Heart right ventricle (tissue), 16 donors: ENCODE measurements around the gene KLHL29. TPM values are rescaled to one million over a fixed set of nuclear protein-coding genes. Genes with fewer than 3 reads are reported as not detected.
A peak's percentile ranks its signal among the peaks of the same experiment; 100 is the strongest.

ENCODE experiments used
- ATAC-seq, 8 donors: fragments of 200-7000 bp; cut with Tn5 transposase; one replicate each; pipeline ENCODE4 v1.9.1; 2020; ENCODE audit warnings: mild to moderate bottlenecking in 8 of 8, moderate library complexity in 8 of 8, moderate number of reproducible peaks in 1 of 8
- DNase-seq, 2 donors: peaks; one replicate each; pipeline ENCODE4 v3.0.0-alpha.2; 2020
- H3K27ac ChIP-seq, 10 donors: fragments of 200-600 bp; sonication (generic) in 2 of 10; one replicate each; pipeline versions ENCODE4 v1.5.0 to v1.8.0; 2020 to 2022; ENCODE audit warnings: mild to moderate bottlenecking in 3 of 10
- H3K27me3 ChIP-seq, 7 donors: fragments of 200-600 bp; one replicate each; pipeline ENCODE4 v1.8.0; 2021 to 2022; ENCODE audit warnings: mild to moderate bottlenecking in 2 of 7
- H3K36me3 ChIP-seq, 9 donors: fragments of 200-600 bp; sonication (generic) in 1 of 9; one replicate each; pipeline versions ENCODE4 v1.5.0 to v1.8.0; 2020 to 2022; ENCODE audit warnings: mild to moderate bottlenecking in 2 of 9
- H3K4me1 ChIP-seq, 9 donors: fragments of 200-600 bp; sonication (generic) in 1 of 9; one replicate each; pipeline versions ENCODE4 v1.5.0 to v1.8.0; 2020 to 2022; ENCODE audit warnings: mild to moderate bottlenecking in 4 of 9
- H3K4me3 ChIP-seq, 10 donors: fragments of 200-600 bp; sonication (generic) in 2 of 10; one replicate each; pipeline versions ENCODE4 v1.5.0 to v1.8.0; 2020 to 2022; ENCODE audit warnings: mild to moderate bottlenecking in 7 of 10, moderate library complexity in 2 of 10
- H3K9me3 ChIP-seq, 11 donors: fragments of 200-600 bp in 10 of 11; sonication (generic) in 2 of 11; one replicate each; pipeline versions ENCODE4 v1.5.0 to v1.8.0; 2013 to 2022; ENCODE audit warnings: mild to moderate bottlenecking in 2 of 11, control low read depth in 1 of 11, moderate library complexity in 1 of 11
- CTCF ChIP-seq, 9 donors: fragments of 200-600 bp; sonication (generic) in 2 of 9; IDR thresholded peaks; one replicate each; pipeline versions ENCODE4 v1.5.0 to v1.8.0; 2021 to 2022; ENCODE audit warnings: antibody characterized with exemption in 9 of 9, mild to moderate bottlenecking in 5 of 9, moderate library complexity in 1 of 9
- whole genome bisulfite sequencing, 2 donors: extraction: QIAGEN DNeasy Blood & Tissue Kit; methylation state at CpG; one replicate each; pipeline ENCODE4 v1.1.7; 2013; ENCODE audit warnings: inconsistent platforms in 1 of 2; 5-methylcytosine and 5-hydroxymethylcytosine counted together
- intact Hi-C, 10 donors: fragments of 100-400 bp; cut with DNase I; formaldehyde crosslinking; loops; one replicate each; pipeline versions ENCODE4 v1.11.1 to v1.14.2; 2022
- polyA plus RNA-seq, 2 donors: library from polyadenylated mRNA; stranded (reverse); fragments of 200-250 nt; gene quantifications; one replicate each; pipeline ENCODE4 v1.2.3, GENCODE V29; 2013
- total RNA-seq, 10 donors: library from RNA; stranded (reverse); fragmentation: NEBNext Ultra II Directional in 3 of 10; extraction: Animal tissue kit (Norgen Biotek cat#: 25700) in 3 of 10; gene quantifications; one replicate each; pipeline versions ENCODE4 v1.2.1 to v1.2.4, GENCODE V29; 2021 to 2023
- donor health status: Arrhythmogenic right ventricular cardiomyopathy.
- donor health status: ischemic (EF 13 %, LVEDD 7.1; RV severe dilation, severe dysfunction).
- donor health status: healthy with polysubstance abuse.
- donor health status: DM: no; HTN: yes; CAD: no.
- donor health status: DM: no; HTN: no; CAD: no.
- donor health status: ischemic (EF 25% LVEDD 6.9; RV normal size, moderate dysfunction).
- donor health status: ischemic (EF 25% LVEDD 5.7; RV mildly dilated, moderate dysfunction).
- donor health status: healthy.
- donor health status: DM: yes; HTN: yes; CAD: no.
- donor health status: Ischemic cardiomyopathy.
- donor health status: ischemic (EF 35%, LVEDD 5.7; RV mildly dilated, moderate dysfunction).
- donor health status: nonischemic (EF 11% LVEDD 7.7; RV severe dilation, severe dysfunction).
- donor health status: DM: yes; HTN: yes; CAD: no.
- donor health status: PGD.
- donor health status: ischemic (EF 29% LVEDD 5.4; RV normal size, mild dysfunction).
- donor health status: nonischemic (EF 23%, LVEDD 6.1; RV moderate dilation, normal function).

Gene KLHL29
- total and polyA plus RNA-seq, 12 donors, result 0.71 to 1.5 (median 1.0) TPM

GRCh38 chr2:23400703-23401102 lies 15.7 kb downstream of the KLHL29 start:
- TF ChIP-seq CTCF (IDR thresholded peaks at IDR 0.05), result no peak
- H3K27me3 ChIP-seq, result peaks cover 0 to 16% (median 5%) of the 10 kb centered on the region in 7 donors
- H3K36me3 ChIP-seq, result no peaks in the 10 kb centered on the region
- H3K9me3 ChIP-seq, result no peaks in the 10 kb centered on the region
- DNase-seq (no peak), ATAC-seq (no peak)
- H3K4me3 ChIP-seq, result no peak overlapping the region
- peaks cover 0 to 14% (median 10%) of the 10 kb centered on the region in 9 donors for H3K4me1 ChIP-seq
- WGBS, 2 donors, result 94 to 97% methylated on average over 4 of the region's 4 CpGs
- intact Hi-C loops, result no loop called here
- H3K27ac ChIP-seq, result no peak overlapping the region

GRCh38 chr2:23401427-23402204 lies 16.6 kb downstream of the KLHL29 start:
- Histone ChIP-seq H3K4me3 (no peak overlapping the region), H3K27ac (no peak overlapping the region), H3K36me3 (no peaks in the 10 kb centered on the region), H3K27me3 (peaks cover 0 to 7% (median 0%) of the 10 kb centered on the region in 7 donors), H3K9me3 (no peaks in the 10 kb centered on the region), H3K4me1 (peaks cover 0 to 14% (median 10%) of the 10 kb centered on the region in 9 donors)
- 82 to 84% methylated on average over 14 of the region's 14 CpGs for WGBS, 2 donors
- ATAC-seq (no peak), DNase-seq (no peak)
- intact Hi-C loops, result no loop called here
- TF ChIP-seq CTCF (IDR thresholded peaks at IDR 0.05), result no peak

- peaks cover 0 to under 1% (median 0%) of the 10 kb centered on the region in 7 donors for H3K27me3 ChIP-seq
- H3K36me3 ChIP-seq, result no peaks in the 10 kb centered on the region
- no peak overlapping the region for H3K27ac ChIP-seq
- intact Hi-C loops, result no loop called here
- no peak for TF ChIP-seq CTCF (IDR thresholded peaks at IDR 0.05)
- H3K9me3 ChIP-seq, result no peaks in the 10 kb centered on the region
- 63 to 65% methylated on average over 6 of the region's 6 CpGs for WGBS, 2 donors
- DNase-seq (no peak), ATAC-seq (no peak)
- no peak overlapping the region for H3K4me3 ChIP-seq
- peaks cover 0 to 14% (median 10%) of the 10 kb centered on the region in 9 donors for H3K4me1 ChIP-seq
Observed at GRCh38 chr2:23402205-23402740, 17.3 kb downstream of the KLHL29 start.

- ATAC-seq, result peak in 7 of 8 donors; percentile 58 to 77 (median 67)
- DNase-seq, result no peak
- 27 to 29% methylated on average over 8 of the region's 8 CpGs for WGBS, 2 donors
- Histone ChIP-seq H3K36me3 (no peaks in the 10 kb centered on the region), H3K27ac (peak overlapping the region in 2 of 10 donors; percentile 27 to 30), H3K9me3 (no peaks in the 10 kb centered on the region), H3K4me3 (no peak overlapping the region), H3K4me1 (peaks cover 0 to 14% (median 10%) of the 10 kb centered on the region in 9 donors), H3K27me3 (no peaks in the 10 kb centered on the region)
- intact Hi-C loops, result no loop called here
- peak in 7 of 9 donors; percentile 9 to 45 (median 33) for TF ChIP-seq CTCF (IDR thresholded peaks at IDR 0.05)
Observed at GRCh38 chr2:23404426-23404825, 19.4 kb downstream of the KLHL29 start.
